Neural crest cell (in vitro differentiated cells): ENCODE data around the gene FLCN. TPM values are rescaled to one million over a fixed set of nuclear protein-coding genes. Genes with fewer than 3 reads are reported as not detected.
"Not testable (repeated sequence)": the region's sequence is repeated elsewhere in the genome, so short reads cannot be mapped to it uniquely, and the experiment has no call there.

ENCODE experiments used
- DNase-seq: peaks from one replicate; pipeline ENCODE4 v3.0.0; 2021; ENCODE audit warnings: low read depth, mixed read lengths, low spot score
- H3K27ac Mint-ChIP-seq: one replicate; pipeline ENCODE4 v1.8.0; 2021; ENCODE audit warnings: mild to moderate bottlenecking, mixed read lengths; ENCODE audit not compliant: unreplicated experiment
- H3K27me3 Mint-ChIP-seq: 2 replicates; pipeline ENCODE4 v1.8.0; 2021; ENCODE audit warnings: low read depth, mild to moderate bottlenecking, mixed read lengths
- H3K36me3 Mint-ChIP-seq: 2 replicates; pipeline ENCODE4 v1.8.0; 2021; ENCODE audit warnings: low read depth, mild to moderate bottlenecking, mixed read lengths
- H3K4me1 Mint-ChIP-seq: 2 replicates; pipeline ENCODE4 v1.8.0; 2021; ENCODE audit warnings: mixed read lengths
- H3K4me3 Mint-ChIP-seq: one replicate; pipeline ENCODE4 v1.8.0; 2021; ENCODE audit warnings: mild to moderate bottlenecking, mixed read lengths
- H3K9me3 Mint-ChIP-seq: 2 replicates; pipeline ENCODE4 v1.8.0; 2021; ENCODE audit warnings: mixed read lengths
- total RNA-seq: library from RNA; stranded (reverse); gene quantifications from 2 replicates; pipeline ENCODE4 v1.2.1, GENCODE V29; 2021
- TF ChIP-seq, protein P1 (sequence below): fragments of 200-600 bp; sonication (generic); conservative IDR thresholded peaks from 2 replicates; pipeline ENCODE4 v1.5.0; 2021; ENCODE audit warnings: antibody characterized with exemption, mild to moderate bottlenecking

FLCN gene
- total RNA-seq, 1 donor from 2014 or later, result 38.7 TPM

DNA sequence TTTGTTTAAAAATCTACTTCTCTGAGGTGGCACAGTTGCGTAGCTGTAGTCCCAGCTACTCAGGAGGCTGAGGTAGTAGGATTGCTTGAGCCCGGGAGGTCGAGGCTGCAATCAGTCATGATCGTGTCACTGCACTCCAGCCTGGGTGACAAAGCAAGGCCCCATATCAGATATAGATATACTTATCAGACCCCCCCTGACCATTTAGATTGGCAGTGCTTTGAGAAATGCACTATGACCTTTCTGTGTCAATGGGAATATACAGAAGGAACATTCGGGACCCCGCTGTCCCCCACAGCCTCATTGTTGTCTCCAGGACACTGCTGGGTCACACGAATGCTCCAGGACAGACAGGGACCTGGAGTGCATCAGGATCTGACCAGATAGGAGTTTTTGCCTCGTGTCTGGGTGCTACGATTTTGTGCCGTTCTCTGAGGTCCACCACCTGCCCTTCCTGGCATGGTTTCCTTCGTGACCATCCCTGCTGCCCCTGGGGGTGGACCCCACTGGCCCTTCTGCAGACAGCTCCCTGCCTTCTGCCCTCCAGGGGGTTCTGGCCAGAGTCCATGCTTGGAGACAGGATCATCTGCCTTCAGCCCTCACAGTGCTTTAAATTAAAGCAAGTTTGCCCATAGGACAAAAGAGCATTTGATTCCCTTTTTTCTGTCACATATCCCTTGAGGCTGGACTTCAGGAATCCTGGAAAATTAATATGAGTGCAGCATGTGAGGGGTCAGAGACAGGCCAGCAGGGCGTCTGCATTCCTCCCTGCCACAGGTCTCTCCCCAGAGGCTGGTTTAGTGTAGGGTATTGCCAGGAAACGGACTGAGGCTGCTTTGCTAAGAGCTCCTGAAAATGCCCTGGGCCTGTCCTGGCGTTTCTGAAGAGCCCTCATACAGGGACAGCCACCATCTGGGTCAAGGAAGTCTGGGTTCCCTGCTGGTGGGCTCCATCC, 50.1 kb downstream of the FLCN start:
- Mint-ChIP-seq H3K4me1 (peaks cover 4% of the 10 kb centered on the region), H3K4me3 (no peak overlapping the region), H3K27ac (peak overlapping the region; percentile 12), H3K9me3 (no peaks in the 10 kb centered on the region), H3K36me3 (peaks cover 4% of the 10 kb centered on the region), H3K27me3 (no peaks in the 10 kb centered on the region)
- no peak for DNase-seq
- TF ChIP-seq, protein P1, sequence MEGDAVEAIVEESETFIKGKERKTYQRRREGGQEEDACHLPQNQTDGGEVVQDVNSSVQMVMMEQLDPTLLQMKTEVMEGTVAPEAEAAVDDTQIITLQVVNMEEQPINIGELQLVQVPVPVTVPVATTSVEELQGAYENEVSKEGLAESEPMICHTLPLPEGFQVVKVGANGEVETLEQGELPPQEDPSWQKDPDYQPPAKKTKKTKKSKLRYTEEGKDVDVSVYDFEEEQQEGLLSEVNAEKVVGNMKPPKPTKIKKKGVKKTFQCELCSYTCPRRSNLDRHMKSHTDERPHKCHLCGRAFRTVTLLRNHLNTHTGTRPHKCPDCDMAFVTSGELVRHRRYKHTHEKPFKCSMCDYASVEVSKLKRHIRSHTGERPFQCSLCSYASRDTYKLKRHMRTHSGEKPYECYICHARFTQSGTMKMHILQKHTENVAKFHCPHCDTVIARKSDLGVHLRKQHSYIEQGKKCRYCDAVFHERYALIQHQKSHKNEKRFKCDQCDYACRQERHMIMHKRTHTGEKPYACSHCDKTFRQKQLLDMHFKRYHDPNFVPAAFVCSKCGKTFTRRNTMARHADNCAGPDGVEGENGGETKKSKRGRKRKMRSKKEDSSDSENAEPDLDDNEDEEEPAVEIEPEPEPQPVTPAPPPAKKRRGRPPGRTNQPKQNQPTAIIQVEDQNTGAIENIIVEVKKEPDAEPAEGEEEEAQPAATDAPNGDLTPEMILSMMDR, result no peak

DNA sequence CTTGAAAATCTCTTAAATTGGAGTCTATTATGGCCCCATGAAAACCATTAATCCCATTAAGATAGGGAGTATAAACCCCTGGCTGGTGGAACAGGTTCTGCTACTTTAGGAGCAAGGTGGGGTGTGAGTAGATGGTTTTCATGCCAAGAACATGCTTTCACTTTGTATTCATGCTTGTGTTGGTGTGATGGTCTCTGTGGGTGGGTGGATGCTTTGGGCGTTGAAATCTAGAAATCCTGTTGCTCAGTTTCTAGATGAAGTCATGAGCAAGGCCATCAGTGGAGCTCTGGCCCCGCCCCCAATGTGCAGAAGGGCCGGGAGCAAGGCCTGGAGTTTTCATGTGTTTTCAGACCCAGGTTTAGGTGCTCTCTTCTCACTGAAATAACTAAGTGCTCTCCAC, 50.9 kb downstream of the FLCN start:
- peaks cover 9% of the 10 kb centered on the region for H3K36me3 Mint-ChIP-seq
- TF ChIP-seq, protein P1, result no peak
- no peaks in the 10 kb centered on the region for H3K9me3 Mint-ChIP-seq
- no peak overlapping the region for H3K27ac Mint-ChIP-seq
- no peak overlapping the region for H3K4me3 Mint-ChIP-seq
- H3K4me1 Mint-ChIP-seq, result no peaks in the 10 kb centered on the region
- no peaks in the 10 kb centered on the region for H3K27me3 Mint-ChIP-seq
- no peak for DNase-seq

DNA sequence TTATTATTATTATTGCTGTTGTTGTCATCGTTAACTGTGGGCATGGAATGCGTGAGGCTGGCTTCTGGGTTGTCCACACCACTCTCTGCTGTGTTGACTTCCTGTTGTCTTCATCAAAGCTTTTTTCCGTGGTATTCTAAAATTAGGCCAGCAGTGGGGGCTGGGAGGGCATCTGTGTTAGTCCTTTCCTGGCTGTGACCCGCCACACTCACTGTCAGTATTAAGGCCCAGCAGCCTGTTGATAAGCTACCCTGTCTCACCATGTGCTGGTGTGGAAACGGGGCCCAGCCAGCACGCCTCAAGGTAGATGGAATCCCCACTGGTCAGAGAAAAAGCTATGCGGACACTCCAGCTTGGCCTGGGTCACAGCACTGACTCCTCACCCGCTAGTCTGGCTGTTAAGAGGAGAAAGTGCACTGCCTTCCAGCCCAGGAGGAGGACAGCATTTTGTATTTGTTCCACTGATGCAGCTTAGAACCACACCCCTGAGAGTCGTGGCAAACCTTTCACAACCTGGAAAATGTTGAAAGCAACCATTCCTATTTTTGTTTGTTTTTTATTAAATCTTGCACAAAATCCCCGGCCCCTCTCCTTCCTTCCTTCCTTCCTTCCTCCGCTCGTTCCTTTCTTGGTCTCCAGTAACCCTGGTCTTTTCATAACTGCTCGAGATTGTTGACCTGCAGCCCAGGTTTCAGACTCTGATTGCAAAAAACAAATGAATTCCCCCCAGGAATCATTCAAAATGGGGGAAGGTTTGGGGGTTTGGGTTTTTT, 51.8 kb downstream of the FLCN start:
- not testable (repeated sequence) for H3K9me3 Mint-ChIP-seq, H3K27me3 Mint-ChIP-seq, DNase-seq, H3K4me1 Mint-ChIP-seq, H3K27ac Mint-ChIP-seq, H3K4me3 Mint-ChIP-seq
- H3K36me3 Mint-ChIP-seq, result peaks cover 12% of the 10 kb centered on the region

DNA sequence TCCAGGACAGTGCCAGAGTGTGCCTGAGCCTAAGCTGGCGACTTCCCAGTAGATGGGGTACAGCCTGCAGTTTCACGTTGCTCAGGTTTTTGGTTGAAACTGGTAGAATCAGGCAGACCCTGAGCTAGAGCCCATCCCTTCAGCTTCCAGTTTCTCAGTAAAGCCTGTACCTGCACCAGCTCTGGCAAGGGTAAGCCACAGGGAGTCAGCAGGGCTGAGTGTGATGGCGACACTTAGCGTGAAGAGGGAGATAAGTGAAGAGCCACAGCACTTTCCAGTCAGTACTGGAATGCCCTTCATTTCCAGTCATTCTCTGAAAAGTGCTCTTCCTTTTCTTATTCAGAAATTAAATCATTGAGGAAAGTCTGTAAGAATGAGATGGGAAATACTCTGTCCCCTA, 53.2 kb downstream of the FLCN start:
- Mint-ChIP-seq H3K9me3 (no peaks in the 10 kb centered on the region), H3K27ac (peak overlapping the region; percentile 43), H3K27me3 (no peaks in the 10 kb centered on the region), H3K36me3 (peaks cover 12% of the 10 kb centered on the region), H3K4me3 (no peak overlapping the region), H3K4me1 (no peaks in the 10 kb centered on the region)
- TF ChIP-seq, protein P1, result no peak
- DNase-seq, result no peak

DNA sequence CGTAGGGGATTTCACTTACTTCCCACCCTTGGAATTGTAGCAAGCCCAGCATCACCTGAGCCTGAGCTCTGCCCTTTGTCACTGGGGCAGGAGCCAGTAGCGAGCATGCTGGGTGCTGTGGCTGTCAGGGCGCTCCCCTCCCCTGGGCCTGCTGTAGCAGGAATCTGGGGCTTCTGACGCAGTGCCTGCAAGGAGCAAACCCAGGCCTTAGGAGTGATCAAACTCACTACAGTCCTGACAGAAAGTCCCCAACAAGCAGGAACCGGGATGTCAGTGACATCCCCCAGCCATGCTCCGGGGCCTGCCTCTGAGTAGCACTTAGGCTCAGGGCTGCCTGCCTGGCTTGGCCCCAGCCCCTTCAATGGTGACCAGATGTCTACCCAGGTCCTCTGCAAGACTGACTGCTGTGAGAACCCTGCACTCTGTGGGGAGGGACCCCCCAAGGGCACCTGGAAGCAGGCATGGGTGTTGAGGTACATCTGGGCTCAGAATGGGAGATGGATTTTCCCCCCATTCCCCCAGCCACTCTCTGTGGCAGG, 54.3 kb downstream of the FLCN start:
- Mint-ChIP-seq H3K4me1 (no peaks in the 10 kb centered on the region), H3K27me3 (no peaks in the 10 kb centered on the region), H3K9me3 (no peaks in the 10 kb centered on the region), H3K27ac (no peak overlapping the region), H3K36me3 (peaks cover 8% of the 10 kb centered on the region), H3K4me3 (no peak overlapping the region)
- no peak for DNase-seq
- TF ChIP-seq, protein P1, result no peak
